LNCaP clone FGC (cell line): ENCODE measurements around the gene NEDD1.

Source experiments
- DNase-seq: peaks from one replicate; pipeline ENCODE4 v3.0.0-alpha.2; 2011; ENCODE audit warnings: low read depth
- H3K4me3 ChIP-seq: 2 replicates; pipeline ENCODE4 v1.5.1; 2011; ENCODE audit warnings: mild to moderate bottlenecking, low read depth, low read length, control low read depth
- TF ChIP-seq, protein P1 (sequence below): IDR thresholded peaks from 2 replicates; pipeline ENCODE4 v1.5.1; 2012; ENCODE audit warnings: mild to moderate bottlenecking; ENCODE audit not compliant: control insufficient read depth, insufficient read depth; ENCODE audit errors: extremely low read depth

The NEDD1 gene

DNA sequence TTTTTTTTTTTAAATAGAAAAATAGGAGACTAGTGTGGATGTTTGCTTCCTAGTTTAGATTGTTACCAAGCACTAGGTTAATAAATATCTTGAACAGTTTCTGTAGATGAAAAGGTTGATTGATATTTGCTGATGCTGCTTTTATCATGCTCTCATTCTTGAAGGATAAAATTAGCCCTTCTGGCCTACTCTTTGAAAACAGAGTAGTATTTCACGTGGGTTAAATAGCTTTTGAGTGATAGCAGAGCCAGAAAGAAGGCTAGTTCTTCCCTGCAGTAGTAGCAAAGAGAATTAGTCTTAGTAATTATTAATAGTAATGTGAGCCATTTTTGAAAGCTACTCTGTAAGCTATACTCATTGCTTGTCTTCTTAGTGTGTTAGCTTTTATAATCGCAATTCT, 5.2 kb downstream of the NEDD1 start:
- TF ChIP-seq, protein P1, sequence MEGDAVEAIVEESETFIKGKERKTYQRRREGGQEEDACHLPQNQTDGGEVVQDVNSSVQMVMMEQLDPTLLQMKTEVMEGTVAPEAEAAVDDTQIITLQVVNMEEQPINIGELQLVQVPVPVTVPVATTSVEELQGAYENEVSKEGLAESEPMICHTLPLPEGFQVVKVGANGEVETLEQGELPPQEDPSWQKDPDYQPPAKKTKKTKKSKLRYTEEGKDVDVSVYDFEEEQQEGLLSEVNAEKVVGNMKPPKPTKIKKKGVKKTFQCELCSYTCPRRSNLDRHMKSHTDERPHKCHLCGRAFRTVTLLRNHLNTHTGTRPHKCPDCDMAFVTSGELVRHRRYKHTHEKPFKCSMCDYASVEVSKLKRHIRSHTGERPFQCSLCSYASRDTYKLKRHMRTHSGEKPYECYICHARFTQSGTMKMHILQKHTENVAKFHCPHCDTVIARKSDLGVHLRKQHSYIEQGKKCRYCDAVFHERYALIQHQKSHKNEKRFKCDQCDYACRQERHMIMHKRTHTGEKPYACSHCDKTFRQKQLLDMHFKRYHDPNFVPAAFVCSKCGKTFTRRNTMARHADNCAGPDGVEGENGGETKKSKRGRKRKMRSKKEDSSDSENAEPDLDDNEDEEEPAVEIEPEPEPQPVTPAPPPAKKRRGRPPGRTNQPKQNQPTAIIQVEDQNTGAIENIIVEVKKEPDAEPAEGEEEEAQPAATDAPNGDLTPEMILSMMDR: no peak
- no peak overlapping the region for H3K4me3 ChIP-seq
- no peak for DNase-seq

DNA sequence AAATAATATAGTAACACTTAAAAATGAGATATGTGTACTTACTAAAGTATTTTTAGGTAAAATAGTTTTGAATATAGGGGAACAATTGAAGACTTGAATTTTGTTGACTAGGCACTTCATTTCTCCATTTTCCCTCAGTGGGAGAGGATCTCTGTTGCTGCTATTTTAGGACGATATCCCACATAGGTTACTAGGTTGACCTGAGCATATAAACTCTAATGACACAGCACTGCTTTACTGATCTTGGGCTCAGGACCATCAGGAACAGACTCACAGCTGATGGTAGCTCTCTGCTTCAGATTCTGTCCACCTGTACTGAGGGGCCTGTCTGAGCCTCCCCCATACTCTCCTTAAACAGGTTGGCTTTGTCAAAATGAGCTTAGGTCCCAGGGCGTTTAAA, 5.9 kb downstream of the NEDD1 start:
- no peak overlapping the region for H3K4me3 ChIP-seq
- TF ChIP-seq, protein P1: no peak
- DNase-seq: no peak

DNA sequence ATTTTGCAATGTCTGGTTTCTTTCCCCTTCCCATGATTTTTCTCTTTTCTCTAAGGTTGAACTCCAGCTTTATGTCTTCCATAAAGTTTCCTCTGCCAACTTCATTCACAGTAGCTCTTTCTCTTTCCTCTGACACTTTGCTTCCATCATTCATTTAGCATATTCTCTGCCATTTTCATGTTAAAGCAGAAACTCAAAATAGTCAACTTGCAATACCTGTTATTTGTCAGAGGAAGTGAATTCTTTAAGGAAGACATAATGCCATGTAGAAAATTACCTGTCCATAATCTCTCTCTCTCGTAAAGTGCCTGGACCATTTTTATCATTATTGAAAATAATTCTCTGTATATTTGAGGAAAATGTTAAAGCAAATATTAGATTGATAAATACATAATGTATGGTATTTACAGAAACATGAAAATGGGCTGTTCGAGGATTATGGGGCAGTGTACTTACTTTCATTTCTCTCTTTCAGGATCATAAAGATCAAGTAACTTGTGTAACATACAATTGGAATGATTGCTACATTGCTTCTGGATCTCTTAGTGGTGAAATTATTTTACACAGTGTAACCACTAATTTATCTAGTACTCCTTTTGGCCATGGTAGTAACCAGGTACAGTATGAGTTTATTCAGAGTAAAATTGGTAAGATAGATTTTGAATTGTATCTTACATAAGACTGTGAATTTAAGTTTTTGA, 12.6 kb downstream of the NEDD1 start:
- no peak overlapping the region for H3K4me3 ChIP-seq
- no peak for DNase-seq
- TF ChIP-seq, protein P1: no peak

DNA sequence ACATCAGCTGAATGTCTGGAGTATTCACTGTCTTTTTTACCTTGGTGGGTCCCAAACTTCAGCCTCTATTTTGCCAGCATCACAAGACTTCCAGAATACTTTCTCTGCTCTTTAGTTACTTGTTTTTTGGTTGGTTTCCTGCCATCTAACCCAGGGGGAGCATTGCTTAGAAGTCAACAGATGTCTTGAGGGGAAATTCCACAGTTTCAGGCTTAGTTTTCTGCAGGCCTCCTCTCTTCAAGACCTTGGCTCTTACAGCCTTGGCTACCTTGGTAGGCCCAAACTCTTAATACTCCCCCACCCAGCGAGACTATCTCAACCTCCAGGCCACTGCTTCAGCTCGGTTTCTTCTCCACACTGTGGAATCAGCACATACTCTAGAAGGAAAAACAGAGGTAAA, 41.7 kb downstream of the NEDD1 start:
- no peak overlapping the region for H3K4me3 ChIP-seq
- TF ChIP-seq, protein P1: no peak
- DNase-seq: no peak

DNA sequence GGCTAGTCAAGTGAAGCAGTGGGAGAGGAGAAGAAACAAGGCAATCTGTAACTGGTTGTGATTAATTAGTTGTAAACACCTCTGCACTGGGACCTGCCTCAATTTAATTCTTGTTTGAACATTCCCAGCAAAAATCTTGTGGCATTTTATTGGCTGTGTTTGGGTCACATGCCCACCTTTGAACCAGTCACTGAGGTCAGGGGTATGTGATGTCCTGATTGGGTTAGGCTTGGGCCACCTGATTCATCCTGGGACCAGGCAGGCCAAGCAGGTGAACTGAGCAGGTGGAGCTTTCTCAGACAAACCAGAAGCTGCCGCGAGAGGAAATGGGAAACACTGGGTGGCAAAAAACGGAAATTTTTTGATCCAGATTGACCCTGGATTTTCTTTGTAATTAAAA, 72.5 kb downstream of the NEDD1 start:
- DNase-seq: no peak
- H3K4me3 ChIP-seq: no peak overlapping the region
- TF ChIP-seq, protein P1: no peak

DNA sequence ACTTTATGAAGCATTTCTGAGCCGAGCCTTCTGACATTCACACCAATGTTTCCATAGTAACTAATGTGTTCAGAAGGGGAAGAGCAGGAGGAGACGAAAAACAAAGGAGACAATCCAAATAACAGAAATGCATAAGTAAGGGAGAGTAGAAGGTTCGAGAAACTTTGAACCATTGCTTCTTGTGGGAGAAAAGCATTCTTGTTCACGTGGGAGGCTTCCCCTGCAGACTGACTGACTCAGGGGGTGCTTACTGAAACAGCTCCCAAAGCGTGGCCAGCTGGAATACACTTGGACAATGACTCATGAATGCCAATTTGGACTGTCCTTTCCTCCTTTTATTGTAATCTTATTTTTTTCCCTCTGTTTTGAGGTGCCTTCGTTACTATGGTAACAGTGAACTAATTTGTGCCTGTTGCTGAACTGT, 73.9 kb downstream of the NEDD1 start:
- TF ChIP-seq, protein P1: no peak
- DNase-seq: no peak
- no peak overlapping the region for H3K4me3 ChIP-seq

DNA sequence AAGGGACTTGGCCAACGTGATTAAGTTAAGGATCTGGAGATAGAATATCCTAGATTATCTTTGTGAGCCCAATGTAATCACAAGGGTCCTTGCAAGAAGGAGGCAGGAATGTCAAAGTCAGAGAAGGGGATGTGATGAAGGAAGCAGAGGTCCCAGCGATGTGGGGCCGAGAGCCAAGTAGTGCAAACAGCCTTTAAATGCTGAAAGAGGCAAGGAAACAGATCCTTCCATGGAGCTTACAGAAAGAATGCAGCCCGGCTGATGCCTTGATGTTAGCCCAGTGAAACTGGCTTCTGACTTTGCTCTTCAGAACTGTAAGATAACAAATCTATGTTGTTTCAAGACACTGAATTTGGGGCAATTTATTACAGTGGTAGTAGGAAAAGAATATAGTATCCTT, 74.9 kb downstream of the NEDD1 start:
- TF ChIP-seq, protein P1: no peak
- no peak overlapping the region for H3K4me3 ChIP-seq
- no peak for DNase-seq
